Aortic smooth muscle cell (primary cell): Measurements from ENCODE around the gene SERPINI2. TPM values are rescaled to one million over a fixed set of nuclear protein-coding genes. Genes with fewer than 3 reads are reported as not detected.

Experiments used
- total RNA-seq: library from RNA; depleted of rRNA; stranded (reverse); fragments of >200 nt; gene quantifications from 2 replicates; pipeline ENCODE4 v1.2.3, GENCODE V29; 2014

The SERPINI2 gene, protein sequence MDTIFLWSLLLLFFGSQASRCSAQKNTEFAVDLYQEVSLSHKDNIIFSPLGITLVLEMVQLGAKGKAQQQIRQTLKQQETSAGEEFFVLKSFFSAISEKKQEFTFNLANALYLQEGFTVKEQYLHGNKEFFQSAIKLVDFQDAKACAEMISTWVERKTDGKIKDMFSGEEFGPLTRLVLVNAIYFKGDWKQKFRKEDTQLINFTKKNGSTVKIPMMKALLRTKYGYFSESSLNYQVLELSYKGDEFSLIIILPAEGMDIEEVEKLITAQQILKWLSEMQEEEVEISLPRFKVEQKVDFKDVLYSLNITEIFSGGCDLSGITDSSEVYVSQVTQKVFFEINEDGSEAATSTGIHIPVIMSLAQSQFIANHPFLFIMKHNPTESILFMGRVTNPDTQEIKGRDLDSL
- not detected in 2 replicates for total RNA-seq

DNA sequence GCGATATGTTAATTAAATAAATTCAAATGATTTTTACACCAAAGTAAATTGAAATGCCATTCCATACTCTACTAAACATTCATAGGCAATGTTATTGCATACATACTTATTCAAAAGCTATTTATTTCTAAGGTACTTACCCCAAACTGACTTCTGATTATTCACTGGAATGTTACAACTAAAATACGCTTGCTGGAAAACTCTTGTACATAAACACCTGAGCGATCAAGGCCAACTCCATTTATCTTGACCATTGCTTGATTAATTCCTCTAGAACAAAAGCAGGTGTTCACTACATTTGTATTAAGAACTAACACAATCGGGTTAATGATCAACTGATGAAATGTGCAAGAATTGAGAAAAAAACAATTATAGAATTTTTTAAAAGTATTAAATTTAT lies at the start of gene SERPINI2:
TSS of gene SERPINI2 (minus strand) at position 180 of the 400 bp plus-strand sequence. CDS start 2,208 bp downstream, outside the sequence.

Other genes with a start within 250 kb of the SERPINI2 start
- gene ZBBX, start 93.7 kb downstream of the SERPINI2 start, total RNA-seq = 0.06 TPM in 1 of 2 replicates, not detected in the other
- gene WDR49, start 179.9 kb upstream of the SERPINI2 start, total RNA-seq = 0.12 and 0.13 TPM in 2 replicates